SK-N-MC (cell line): Measurements from ENCODE around the gene ADCYAP1R1.

ENCODE experiments used
- DNase-seq: peaks from one replicate; pipeline ENCODE4 v3.0.0-alpha.2; 2011; ENCODE audit warnings: low read depth, low spot score
- H3K27ac ChIP-seq: fragments of 200-600 bp; sonication (generic); 2 replicates; pipeline ENCODE4 v1.5.1; 2016; ENCODE audit warnings: mixed run types
- H3K36me3 ChIP-seq: fragments of 200-600 bp; sonication (generic); 2 replicates; pipeline ENCODE4 v1.6.1; 2017; ENCODE audit warnings: antibody characterized with exemption, low read length, mixed read lengths; ENCODE audit not compliant: insufficient read depth
- H3K4me3 ChIP-seq: fragments of 200-600 bp; sonication (generic); 2 replicates; pipeline ENCODE4 v1.5.1; 2016
- H3K9ac ChIP-seq: fragments of 200-600 bp; sonication (generic); 2 replicates; pipeline ENCODE4 v1.8.0; 2017; ENCODE audit warnings: mixed run types, mixed read lengths; ENCODE audit not compliant: insufficient read length
- H3K9me3 ChIP-seq: fragments of 200-600 bp; sonication (generic); 2 replicates; pipeline ENCODE4 v1.6.1; 2017; ENCODE audit warnings: low read depth, mild to moderate bottlenecking, antibody characterized with exemption, low read length, moderate library complexity, mixed read lengths
- EZH2 ChIP-seq: fragments of 200-600 bp; sonication (generic); IDR thresholded peaks from one replicate; pipeline ENCODE4 v1.6.1; 2017; ENCODE audit warnings: antibody characterized with exemption
- FOXP2 ChIP-seq: optimal IDR thresholded peaks from 2 replicates; pipeline ENCODE3; 2011; ENCODE audit warnings: mild to moderate bottlenecking, moderate library complexity; ENCODE audit not compliant: insufficient read depth; ENCODE audit errors: extremely low read length, control extremely low read depth
- POLR2AphosphoS5 ChIP-seq: IDR thresholded peaks from 2 replicates; pipeline ENCODE4 v1.6.1; 2012; ENCODE audit warnings: mild to moderate bottlenecking, low read depth, low read length, borderline replicate concordance

Gene ADCYAP1R1

DNA sequence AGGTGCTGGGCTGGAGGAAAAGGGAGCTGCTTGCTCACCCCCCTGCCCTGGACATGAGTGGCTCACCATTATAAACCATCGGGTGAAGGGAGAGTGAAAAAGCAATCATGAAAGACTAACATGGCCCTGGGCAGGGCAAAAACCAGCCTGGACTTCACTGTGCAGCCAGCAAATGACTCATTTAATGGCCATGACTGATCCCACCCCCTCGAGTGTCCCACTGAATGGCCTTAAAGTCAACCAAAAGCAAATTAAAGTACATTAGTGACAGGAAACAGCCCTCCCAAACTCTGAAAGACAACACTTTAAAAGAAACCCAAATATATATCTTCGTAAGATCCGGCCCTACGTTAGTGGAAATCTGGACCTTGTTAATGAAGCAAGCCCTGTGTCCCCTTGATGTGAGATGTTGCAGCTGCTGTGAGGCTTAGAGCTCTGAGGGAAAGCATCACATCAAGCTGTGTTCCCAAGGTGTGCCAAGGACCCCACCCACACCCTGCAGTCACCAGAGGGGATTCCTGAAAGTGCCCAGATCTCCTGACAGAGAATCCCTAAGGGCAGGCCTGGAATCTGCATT is 31.2 kb downstream of the ADCYAP1R1 start:
- TF ChIP-seq EZH2 (no peak), FOXP2 (no peak), POLR2AphosphoS5 (no peak)
- DNase-seq, result no peak
- Histone ChIP-seq H3K27ac (no peak overlapping the region), H3K4me3 (no peak overlapping the region), H3K36me3 (no peaks in the 10 kb centered on the region), H3K9ac (no peak overlapping the region), H3K9me3 (no peaks in the 10 kb centered on the region)

DNA sequence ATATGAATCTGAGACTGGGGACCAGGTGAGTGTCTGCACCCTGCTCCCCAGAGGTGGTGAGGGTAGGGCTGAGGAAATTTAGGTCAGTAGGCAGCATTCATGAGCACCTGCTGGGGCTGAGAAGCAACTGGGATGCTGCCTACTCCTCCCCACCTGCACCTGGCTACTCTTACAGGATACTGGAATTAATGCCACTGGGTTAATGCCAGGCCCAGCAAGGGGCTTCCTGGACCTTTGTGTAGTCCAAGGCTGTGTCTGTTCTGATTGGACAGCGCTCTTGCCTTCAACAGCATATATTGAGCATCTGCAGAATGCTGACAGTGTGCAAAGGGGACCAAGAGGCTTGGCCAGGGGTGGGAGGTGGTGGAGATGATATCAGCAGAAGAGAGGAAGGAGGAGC is 32.1 kb downstream of the ADCYAP1R1 start:
- DNase-seq, result no peak
- Histone ChIP-seq H3K27ac (no peak overlapping the region), H3K9me3 (no peaks in the 10 kb centered on the region), H3K9ac (no peak overlapping the region), H3K36me3 (no peaks in the 10 kb centered on the region), H3K4me3 (no peak overlapping the region)
- TF ChIP-seq POLR2AphosphoS5 (no peak), FOXP2 (no peak), EZH2 (no peak)

DNA sequence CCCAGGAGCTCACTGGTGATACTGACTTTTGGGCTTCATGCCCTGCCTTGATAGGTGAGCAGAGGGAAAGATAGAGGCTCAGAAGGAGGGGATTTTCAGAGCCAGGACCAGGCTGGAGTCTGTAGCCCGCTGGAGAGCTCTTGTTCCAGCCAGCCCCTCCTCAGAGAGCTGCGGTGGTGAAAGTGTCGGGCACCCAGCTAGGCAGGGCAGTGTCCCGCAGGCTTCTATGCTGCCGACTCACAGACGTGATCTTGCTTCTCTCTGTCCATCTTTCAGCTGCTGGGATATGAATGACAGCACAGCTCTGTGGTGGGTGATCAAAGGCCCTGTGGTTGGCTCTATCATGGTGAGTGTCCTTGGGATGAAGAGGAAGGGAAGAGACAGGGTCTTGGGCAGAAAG is 35.2 kb downstream of the ADCYAP1R1 start:
- no peak overlapping the region for H3K9ac ChIP-seq
- H3K4me3 ChIP-seq, result no peak overlapping the region
- H3K27ac ChIP-seq, result no peak overlapping the region
- no peak for TF ChIP-seq FOXP2
- no peak for TF ChIP-seq EZH2
- TF ChIP-seq POLR2AphosphoS5, result no peak
- H3K36me3 ChIP-seq, result no peaks in the 10 kb centered on the region
- no peak for DNase-seq
- H3K9me3 ChIP-seq, result no peaks in the 10 kb centered on the region

DNA sequence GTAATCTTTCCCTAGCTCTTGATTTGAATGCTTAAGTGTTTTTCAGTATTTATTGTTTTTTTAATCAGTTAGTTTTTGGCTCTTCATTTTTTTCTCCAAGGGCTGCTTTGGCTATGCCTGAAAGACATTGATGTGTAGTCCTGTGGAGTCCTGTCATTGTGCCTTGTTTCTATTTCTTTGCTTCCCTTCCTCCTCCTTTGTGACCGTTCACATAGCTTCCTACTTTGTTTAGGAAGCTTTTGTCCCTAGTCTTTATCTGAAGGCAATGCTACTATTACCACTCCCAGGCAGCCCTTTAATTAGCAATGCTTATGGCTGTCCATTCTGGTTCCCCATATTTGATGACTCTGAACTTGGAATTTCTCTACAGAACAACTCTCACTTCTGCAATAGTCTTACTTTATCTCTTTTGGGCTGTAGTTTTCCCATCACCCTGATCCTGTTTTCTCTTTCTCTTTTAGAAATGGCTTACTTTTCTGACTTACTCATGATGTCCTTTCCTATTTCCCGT is 39.9 kb downstream of the ADCYAP1R1 start:
- Histone ChIP-seq H3K9ac (no peak overlapping the region), H3K9me3 (no peaks in the 10 kb centered on the region)
- no peak for DNase-seq

DNA sequence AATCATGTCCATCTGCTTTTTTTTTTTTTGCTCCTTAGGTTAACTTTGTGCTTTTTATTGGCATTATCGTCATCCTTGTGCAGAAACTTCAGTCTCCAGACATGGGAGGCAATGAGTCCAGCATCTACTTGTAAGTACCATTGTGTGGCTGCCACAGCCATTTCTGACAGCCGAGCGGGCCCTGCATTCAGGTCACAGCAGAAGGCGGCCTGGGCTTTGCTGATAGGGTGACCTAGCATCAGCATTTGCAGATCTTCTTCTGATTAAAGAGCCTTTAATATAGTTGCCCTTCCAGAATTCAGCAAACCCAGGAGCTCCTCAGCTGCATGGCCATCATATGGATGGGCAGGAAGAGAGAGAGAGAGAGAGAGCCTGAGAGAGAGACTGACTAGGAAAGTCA is 40.5 kb downstream of the ADCYAP1R1 start:
- no peak for TF ChIP-seq EZH2
- no peak for TF ChIP-seq POLR2AphosphoS5
- TF ChIP-seq FOXP2, result no peak
- no peak overlapping the region for H3K4me3 ChIP-seq
- no peak overlapping the region for H3K9ac ChIP-seq
- no peak overlapping the region for H3K27ac ChIP-seq
- DNase-seq, result no peak
- H3K36me3 ChIP-seq, result no peaks in the 10 kb centered on the region
- H3K9me3 ChIP-seq, result no peaks in the 10 kb centered on the region

More for the DNA sequence above, 39.9 kb downstream of the ADCYAP1R1 start:
- H3K27ac ChIP-seq, result no peak overlapping the region
- TF ChIP-seq FOXP2, result no peak
- no peak for TF ChIP-seq POLR2AphosphoS5
- TF ChIP-seq EZH2, result no peak
- no peak overlapping the region for H3K4me3 ChIP-seq
- no peaks in the 10 kb centered on the region for H3K36me3 ChIP-seq

DNA sequence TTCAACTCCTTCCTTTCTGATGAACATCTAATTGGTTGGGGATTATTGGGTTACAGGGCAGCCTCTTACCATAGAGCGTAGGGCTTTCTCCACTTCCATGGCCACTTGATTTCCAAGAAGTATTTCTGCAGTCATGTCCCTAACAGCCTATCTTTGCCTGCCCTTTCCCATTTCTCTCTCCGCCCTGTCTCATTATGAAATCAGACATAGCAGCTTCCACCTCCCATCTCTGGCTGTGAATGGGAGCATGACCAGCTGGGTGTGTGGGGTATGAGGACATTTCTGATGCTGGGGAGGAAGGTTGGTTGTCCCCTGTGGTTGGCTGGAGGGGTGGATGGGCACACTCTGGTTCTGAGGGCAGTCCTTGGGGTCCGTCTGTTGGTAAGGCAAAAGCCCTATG is 41.2 kb downstream of the ADCYAP1R1 start:
- no peak for TF ChIP-seq POLR2AphosphoS5
- no peaks in the 10 kb centered on the region for H3K9me3 ChIP-seq
- H3K36me3 ChIP-seq, result no peaks in the 10 kb centered on the region
- no peak overlapping the region for H3K4me3 ChIP-seq
- H3K9ac ChIP-seq, result no peak overlapping the region
- H3K27ac ChIP-seq, result no peak overlapping the region
- no peak for DNase-seq

DNA sequence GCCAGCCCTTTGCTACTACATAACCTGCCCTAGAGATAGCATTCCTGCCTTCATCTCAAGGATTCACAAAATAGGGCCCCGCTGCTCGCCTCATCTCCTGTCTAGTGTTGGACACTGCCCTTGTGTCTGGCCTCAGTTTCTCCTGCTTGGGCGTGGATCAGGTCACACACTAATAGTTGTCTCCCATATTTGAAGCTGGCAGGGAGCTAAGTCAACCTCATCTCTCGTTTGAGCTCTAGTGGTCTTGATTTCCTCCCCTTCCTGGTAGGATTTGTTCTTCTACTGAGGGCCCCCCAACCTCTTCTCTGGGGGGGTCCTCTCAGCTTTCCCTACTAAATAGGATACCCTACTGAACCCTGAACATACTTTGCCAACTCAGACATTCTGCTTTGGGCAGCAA is 42.2 kb downstream of the ADCYAP1R1 start:
- Histone ChIP-seq H3K9me3 (no peaks in the 10 kb centered on the region), H3K9ac (no peak overlapping the region), H3K36me3 (no peaks in the 10 kb centered on the region), H3K4me3 (no peak overlapping the region), H3K27ac (no peak overlapping the region)
- no peak for DNase-seq
- TF ChIP-seq FOXP2, result no peak
- TF ChIP-seq EZH2, result no peak
- TF ChIP-seq POLR2AphosphoS5, result no peak

DNA sequence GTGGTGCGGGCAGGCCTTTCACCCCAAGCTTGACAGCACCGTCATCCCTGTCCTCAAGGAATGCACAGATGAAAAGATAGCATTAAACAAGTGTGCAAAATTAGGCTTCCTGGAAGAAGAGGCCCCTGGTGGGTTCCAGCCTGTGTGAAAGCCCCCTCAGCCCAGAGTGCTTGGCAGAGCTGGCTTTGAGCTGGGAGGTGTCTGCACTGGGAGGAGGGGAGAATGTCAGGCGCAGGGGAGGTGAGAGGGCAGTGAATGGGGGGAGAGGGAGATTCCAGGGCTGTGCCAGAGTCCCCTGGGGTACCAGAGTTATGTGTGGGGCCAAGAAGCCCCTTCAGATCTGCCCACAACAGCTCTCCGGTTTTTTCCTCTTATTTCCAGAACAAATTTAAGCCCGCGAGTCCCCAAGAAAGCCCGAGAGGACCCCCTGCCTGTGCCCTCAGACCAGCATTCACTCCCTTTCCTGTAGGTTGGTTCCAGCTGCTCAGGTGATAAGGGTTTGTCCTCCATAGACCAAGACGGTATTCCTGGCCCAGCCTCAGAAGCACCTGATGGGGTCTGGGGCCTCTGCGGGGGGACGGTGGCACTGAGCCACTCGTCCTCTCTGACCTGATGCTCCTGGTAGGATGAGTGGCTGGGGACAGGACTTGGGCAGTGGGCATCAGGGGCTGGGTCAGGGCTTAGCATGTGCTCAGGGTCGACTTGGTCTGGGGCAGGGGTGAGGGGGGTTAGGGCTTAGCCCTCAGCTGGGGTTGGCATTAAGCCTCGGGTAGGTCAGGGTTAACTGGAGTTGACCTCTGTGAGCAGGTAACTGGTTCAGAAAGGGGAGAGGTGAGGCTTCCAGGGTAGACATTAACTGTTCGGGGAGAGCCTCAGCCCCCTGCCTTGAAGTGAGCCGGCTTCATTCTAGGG is 43.4 kb downstream of the ADCYAP1R1 start:
- no peak for TF ChIP-seq FOXP2
- no peak for TF ChIP-seq POLR2AphosphoS5
- no peak for TF ChIP-seq EZH2
- H3K36me3 ChIP-seq, result no peaks in the 10 kb centered on the region

More for the DNA sequence above, 43.4 kb downstream of the ADCYAP1R1 start:
- Histone ChIP-seq H3K9me3 (no peaks in the 10 kb centered on the region), H3K27ac (no peak overlapping the region), H3K4me3 (no peak overlapping the region), H3K9ac (no peak overlapping the region)
- DNase-seq, result no peak
